Calu3 (cell line): ENCODE results near the gene FZD4. TPM values are rescaled to one million over a fixed set of nuclear protein-coding genes. Genes with fewer than 3 reads are reported as not detected.
"Not testable (repeated sequence)": the region's sequence is repeated elsewhere in the genome, so short reads cannot be mapped to it uniquely, and the experiment has no call there.

ENCODE experiments used
- BruUV-seq: library from RNA; stranded (reverse); fragments of 400-500 nt; replicated peaks from 2 replicates; lab custom pipeline; 2021; lab: Mats Ljungman, UMichigan
- CTCF ChIA-PET: fragments of 300-600 bp; sonication (Branson Sonifier 250); formaldehyde crosslinking; loops from one replicate; lab custom pipeline; 2022; ENCODE audit warnings: antibody characterized with exemption; lab: Charles Lee
- DNase-seq: peaks from one replicate; pipeline ENCODE4 v3.0.0; 2022
- H3K27ac Mint-ChIP-seq: one replicate; pipeline ENCODE4 v1.8.0; 2022; ENCODE audit warnings: mixed read lengths; ENCODE audit not compliant: unreplicated experiment
- H3K27me3 Mint-ChIP-seq: one replicate; pipeline ENCODE4 v1.8.0; 2022; ENCODE audit warnings: mixed read lengths; ENCODE audit not compliant: unreplicated experiment
- H3K36me3 Mint-ChIP-seq: one replicate; pipeline ENCODE4 v1.8.0; 2022; ENCODE audit warnings: mild to moderate bottlenecking, moderate library complexity, mixed read lengths; ENCODE audit not compliant: insufficient read depth, unreplicated experiment
- H3K4me1 Mint-ChIP-seq: one replicate; pipeline ENCODE4 v1.8.0; 2022; ENCODE audit warnings: mild to moderate bottlenecking, low read depth, mixed read lengths; ENCODE audit not compliant: unreplicated experiment
- H3K4me3 Mint-ChIP-seq: one replicate; pipeline ENCODE4 v1.8.0; 2022; ENCODE audit warnings: mild to moderate bottlenecking, low read depth, moderate library complexity, mixed read lengths; ENCODE audit not compliant: unreplicated experiment
- H3K9me3 Mint-ChIP-seq: one replicate; pipeline ENCODE4 v1.8.0; 2022; ENCODE audit warnings: low read depth, mixed read lengths; ENCODE audit not compliant: unreplicated experiment
- CTCF ChIP-seq: fragments of 200-600 bp; IDR thresholded peaks from one replicate; pipeline ENCODE4 v1.8.0; 2022; ENCODE audit warnings: antibody characterized with exemption; ENCODE audit not compliant: unreplicated experiment
- intact Hi-C: fragments of 100-400 bp; cut with micrococcal nuclease; formaldehyde crosslinking; loops from one replicate; pipeline ENCODE4 v1.10.0; 2022; ENCODE audit not compliant: unreplicated experiment
- total RNA-seq: library from RNA; stranded (reverse); gene quantifications from 2 replicates; pipeline ENCODE4 v1.2.3, GENCODE V29; 2022

Gene FZD4
- total RNA-seq, 1 experiment from 2014 or later: 2.5 TPM

- Mint-ChIP-seq H3K27ac (no peak overlapping the region), H3K4me1 (peaks cover 6% of the 10 kb centered on the region), H3K36me3 (peaks cover 10% of the 10 kb centered on the region), H3K4me3 (no peak overlapping the region), H3K9me3 (no peaks in the 10 kb centered on the region), H3K27me3 (no peaks in the 10 kb centered on the region)
- no peak for DNase-seq
- no TSS peak for BruUV-seq
- CTCF ChIA-PET: no interaction called here
- intact Hi-C loops: no loop called here
- no peak for TF ChIP-seq CTCF
These were observed 5.1 kb downstream of the FZD4 start for GRCh38 chr11:86949995-86950660.

GRCh38 chr11:86948733-86949132 is 6.5 kb downstream of the FZD4 start:
- no peak for DNase-seq
- peaks cover under 1% of the 10 kb centered on the region for H3K4me1 Mint-ChIP-seq
- no TSS peak for BruUV-seq
- no peaks in the 10 kb centered on the region for H3K9me3 Mint-ChIP-seq
- intact Hi-C loops: no loop called here
- no peak for TF ChIP-seq CTCF
- no peaks in the 10 kb centered on the region for H3K36me3 Mint-ChIP-seq
- no peak overlapping the region for H3K4me3 Mint-ChIP-seq
- H3K27me3 Mint-ChIP-seq: no peaks in the 10 kb centered on the region
- CTCF ChIA-PET: no interaction called here
- no peak overlapping the region for H3K27ac Mint-ChIP-seq

GRCh38 chr11:86947541-86947940 is 7.7 kb downstream of the FZD4 start:
- BruUV-seq: no TSS peak
- CTCF ChIA-PET: interaction anchor here (0.6 kb wide), 1 partner anchor 131 kb away, joined by 3 read pairs; no protein-coding TSS in a partner anchor
- intact Hi-C loops: no loop called here
- TF ChIP-seq CTCF: no peak
- no peaks in the 10 kb centered on the region for H3K27me3 Mint-ChIP-seq
- no peaks in the 10 kb centered on the region for H3K9me3 Mint-ChIP-seq
- no peaks in the 10 kb centered on the region for H3K36me3 Mint-ChIP-seq
- no peaks in the 10 kb centered on the region for H3K4me1 Mint-ChIP-seq
- H3K4me3 Mint-ChIP-seq: no peak overlapping the region
- no peak overlapping the region for H3K27ac Mint-ChIP-seq
- DNase-seq: no peak

- H3K27ac Mint-ChIP-seq, CTCF ChIA-PET, H3K27me3 Mint-ChIP-seq, H3K36me3 Mint-ChIP-seq, H3K4me3 Mint-ChIP-seq, H3K9me3 Mint-ChIP-seq, DNase-seq, BruUV-seq, intact Hi-C loops: not testable (repeated sequence)
- H3K4me1 Mint-ChIP-seq: peaks cover 20% of the 10 kb centered on the region
These were observed 11.7 kb downstream of the FZD4 start for GRCh38 chr11:86943505-86943904.

- H3K27me3 Mint-ChIP-seq: no peaks in the 10 kb centered on the region
- H3K36me3 Mint-ChIP-seq: no peaks in the 10 kb centered on the region
- no peak for TF ChIP-seq CTCF
- H3K27ac Mint-ChIP-seq: no peak overlapping the region
- CTCF ChIA-PET: interaction anchor here (0.5 kb wide), 1 partner anchor 958 kb away, joined by 3 read pairs; no protein-coding TSS in a partner anchor
- BruUV-seq: no TSS peak
- peaks cover 20% of the 10 kb centered on the region for H3K4me1 Mint-ChIP-seq
- intact Hi-C loops: loop anchor here (2.0 kb wide), 1 partner anchor 155 kb away; no protein-coding TSS in a partner anchor
- H3K4me3 Mint-ChIP-seq: no peak overlapping the region
- H3K9me3 Mint-ChIP-seq: no peaks in the 10 kb centered on the region
- DNase-seq: no peak
These were observed 13.2 kb downstream of the FZD4 start for GRCh38 chr11:86941871-86942599.
